GM18498 (cell line): ENCODE data around the gene CDC42EP3.

Source experiments
- ATAC-seq: cut with Tn5 transposase; IDR thresholded peaks from one replicate; pipeline ENCODE4 v1.9.1; 2021; ENCODE audit warnings: mild to moderate bottlenecking, moderate library complexity; ENCODE audit not compliant: unreplicated experiment

The CDC42EP3 gene

DNA sequence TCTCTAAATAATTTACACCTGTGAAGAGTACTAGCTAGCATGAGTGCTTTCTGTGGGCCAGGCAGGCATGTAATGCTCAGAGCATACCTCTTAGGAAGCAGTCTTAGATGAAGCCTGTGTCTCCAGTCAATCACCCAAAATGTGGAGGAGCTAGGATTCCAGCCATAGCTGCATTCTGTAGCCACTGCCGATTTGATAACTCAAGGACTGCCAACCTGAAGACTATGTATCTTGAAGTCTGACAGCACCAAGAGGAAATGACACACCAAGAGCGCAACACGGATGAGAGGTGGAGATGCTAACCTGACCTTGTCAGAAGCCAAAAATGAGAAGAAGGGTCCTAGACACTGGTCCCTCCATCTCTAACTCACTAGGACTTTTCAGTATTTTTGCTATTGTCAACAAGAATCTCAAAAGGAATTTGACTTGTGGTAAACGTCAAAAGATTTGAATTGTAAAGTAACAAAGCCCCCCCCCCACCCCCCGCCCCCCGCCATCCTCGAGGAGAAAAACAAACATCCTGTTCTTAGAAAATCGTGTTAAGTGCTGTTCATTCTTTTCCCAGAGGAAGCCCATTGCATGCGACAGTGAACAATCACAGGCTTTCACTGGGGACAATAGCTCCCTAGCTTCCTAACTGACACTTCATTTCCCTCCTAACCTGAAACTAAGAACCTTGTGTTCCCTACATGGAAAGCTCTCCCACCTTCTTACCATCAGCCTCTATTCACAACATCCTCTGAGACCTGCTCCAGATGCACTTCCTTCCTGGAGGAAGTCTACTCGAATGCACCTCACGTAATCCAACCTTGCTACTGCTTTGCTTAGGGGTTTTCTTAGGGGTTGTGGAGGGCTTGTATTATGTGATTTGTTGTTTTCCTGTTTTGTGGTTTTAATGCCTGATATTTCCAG lies 14.7 kb downstream of the CDC42EP3 start:
- no peak for ATAC-seq

DNA sequence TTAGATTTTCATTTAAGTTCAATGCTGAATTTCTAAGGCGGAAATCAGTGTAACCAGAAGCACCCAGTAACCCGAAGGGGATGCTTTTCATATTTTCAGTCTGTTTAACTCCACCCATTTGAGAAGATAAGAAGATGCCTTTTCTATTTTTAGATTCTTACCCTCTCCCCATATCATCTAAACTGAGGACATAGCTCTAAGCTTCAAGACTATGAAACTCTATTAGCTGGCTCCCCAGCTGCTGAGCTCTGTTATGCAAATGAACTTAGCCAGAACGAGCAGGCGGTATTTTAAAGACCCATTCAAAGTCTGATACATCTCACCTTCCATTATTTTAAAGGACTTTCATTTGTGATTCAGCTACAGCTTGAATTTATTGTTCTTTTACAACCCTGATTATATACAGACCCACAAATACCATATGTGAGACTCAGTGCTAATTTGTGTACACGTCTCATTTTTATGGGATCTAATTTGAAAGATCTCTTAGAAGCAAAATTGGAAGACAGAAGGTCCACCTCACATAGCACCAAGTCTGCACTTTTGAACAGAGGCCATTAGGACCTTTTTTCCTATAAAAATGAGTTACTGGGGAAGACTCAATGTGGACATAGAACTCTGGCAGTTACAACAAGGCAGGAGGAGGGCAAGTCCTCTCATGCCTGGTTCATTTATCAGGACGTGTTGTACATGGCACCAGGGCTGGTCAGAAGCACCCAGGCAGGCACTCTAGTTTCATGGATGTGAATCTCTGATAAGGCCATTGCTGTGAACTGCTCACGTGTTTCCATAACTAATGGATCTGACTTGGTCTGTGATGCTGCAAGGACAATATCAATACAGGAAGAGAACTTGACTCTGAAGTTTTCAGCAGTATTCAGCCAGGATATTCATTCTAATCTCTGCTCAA lies 16.3 kb downstream of the CDC42EP3 start:
- ATAC-seq: peak; percentile 80

DNA sequence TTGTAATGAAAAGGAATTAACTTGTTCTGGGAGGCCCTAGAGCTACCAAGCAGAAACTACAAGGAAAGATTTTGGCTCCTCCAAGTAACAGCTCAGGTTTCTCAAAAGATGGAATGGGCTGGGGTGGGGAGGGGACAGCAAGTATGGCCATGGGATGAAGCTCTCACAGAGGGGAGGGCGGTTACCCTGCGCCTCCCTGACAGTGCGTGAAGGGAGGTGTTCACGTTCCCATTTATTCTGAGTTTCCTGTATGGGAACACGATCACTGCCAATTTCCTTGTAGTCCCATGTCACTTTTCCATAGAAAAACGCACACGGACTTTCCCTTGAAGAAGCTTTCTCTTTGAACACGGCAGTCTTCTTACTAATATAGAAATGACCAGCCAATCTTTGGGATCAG lies 17.0 kb downstream of the CDC42EP3 start:
- ATAC-seq: no peak

DNA sequence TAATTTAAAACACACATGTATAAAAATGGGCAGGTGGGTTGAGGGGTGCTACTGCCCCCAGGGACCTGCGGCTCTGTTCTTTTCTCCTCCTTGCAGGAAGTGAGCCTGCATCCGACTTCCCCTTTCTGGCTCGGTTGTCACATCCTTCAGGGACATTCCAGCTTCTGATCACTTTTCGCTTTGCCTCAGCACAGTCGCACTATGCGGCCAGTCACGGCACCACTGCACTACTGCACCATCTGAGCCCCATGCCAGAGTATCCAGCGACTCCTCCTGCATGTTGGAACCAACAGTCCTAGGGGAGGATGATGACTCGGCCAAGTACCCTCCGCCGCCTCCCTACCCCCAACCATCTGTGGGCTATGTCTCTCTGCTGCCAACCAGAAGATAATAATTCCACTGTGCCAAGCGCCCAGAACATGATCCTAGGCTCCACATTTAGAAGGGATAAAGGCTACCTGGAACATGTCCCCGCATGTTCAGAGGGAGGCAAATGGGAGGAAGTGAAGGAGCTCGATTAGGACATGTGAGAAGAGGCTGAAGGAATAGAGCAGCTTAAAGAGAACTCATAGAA lies 17.6 kb downstream of the CDC42EP3 start:
- peak; percentile 38 for ATAC-seq

DNA sequence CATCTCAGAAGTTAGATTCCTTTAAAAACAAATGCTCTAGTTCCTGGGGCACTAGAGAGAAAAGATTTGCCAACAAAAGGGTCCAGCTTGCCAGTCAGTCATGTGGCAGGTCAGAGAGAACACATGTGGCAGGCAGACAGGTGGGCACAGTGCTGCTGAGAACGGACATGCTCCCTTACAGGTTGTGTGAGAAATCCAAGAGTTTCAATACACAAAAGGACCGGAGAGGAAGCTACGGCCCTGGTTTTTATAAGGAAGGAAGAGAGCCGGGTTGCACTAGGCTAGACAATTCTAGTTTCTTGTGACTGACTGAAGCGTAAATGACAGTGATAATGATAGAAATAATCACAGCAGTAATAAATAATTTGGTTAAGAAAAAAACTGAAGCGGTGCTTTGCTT lies 18.3 kb downstream of the CDC42EP3 start:
- ATAC-seq: no peak

DNA sequence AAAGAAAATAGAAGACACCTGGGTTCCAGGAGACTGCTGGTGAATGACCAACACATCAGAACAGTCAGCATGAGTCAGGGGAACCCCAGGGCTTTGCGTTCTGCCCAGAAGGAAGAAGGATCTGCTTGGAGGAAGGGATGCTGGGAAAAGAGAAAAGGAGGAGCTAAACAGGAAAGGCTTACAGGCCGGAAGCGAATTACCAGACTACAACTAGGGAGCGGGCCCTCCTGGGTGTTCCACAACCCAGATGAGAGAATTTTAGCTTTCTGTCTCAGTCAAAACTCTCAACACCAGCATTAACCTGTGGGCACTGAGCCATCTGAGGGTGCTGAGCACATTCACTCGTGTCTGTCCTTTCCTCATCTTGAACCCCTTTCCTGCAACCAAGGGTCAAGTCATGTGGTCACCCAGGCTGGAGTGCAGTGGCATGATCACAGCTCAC lies 19.2 kb downstream of the CDC42EP3 start:
- ATAC-seq: no peak

DNA sequence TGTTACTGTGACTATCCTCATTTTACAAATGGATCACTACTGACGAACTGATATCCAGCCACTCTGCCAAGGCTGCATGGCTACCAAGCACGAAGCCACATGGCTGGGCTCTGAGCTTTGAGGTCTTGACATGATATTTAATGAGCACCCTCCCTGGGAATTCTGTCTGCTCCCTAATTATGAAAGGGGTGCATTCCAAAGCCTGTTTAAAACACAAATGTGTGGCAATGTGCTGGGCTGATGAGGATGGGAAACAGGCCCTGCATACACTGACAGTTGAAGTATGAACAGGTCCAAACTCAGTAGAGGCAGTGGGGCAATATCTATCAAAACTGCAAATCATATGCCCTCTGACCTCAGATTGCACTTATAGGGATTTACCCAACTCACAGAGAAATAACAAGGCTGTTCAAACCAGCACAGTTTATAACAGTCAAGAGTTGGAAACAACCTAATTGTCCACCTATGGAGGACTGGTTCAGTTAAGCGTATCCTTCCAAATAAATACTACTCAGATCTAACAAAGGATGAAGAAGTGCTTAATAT lies 20.8 kb downstream of the CDC42EP3 start:
- no peak for ATAC-seq

DNA sequence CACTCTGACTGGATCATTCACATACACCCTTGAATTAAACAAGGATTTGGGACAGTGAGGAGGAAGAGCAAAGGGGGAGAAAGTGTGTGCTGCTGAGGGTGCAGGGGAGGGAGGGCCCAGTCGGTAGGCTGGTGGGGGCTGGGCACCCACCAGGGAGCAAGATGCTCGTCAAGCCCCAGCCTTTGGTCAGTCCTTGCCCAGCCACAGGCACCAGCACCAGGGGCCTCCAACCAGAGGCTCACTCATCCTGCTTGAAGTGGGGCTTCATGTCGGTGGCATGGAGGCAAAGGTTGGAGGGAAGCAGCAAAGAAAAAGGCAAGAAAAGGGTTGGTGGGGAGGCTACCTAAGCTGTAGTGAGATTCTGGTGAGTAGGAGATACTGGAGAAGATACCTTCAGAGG lies 21.9 kb downstream of the CDC42EP3 start:
- no peak for ATAC-seq

DNA sequence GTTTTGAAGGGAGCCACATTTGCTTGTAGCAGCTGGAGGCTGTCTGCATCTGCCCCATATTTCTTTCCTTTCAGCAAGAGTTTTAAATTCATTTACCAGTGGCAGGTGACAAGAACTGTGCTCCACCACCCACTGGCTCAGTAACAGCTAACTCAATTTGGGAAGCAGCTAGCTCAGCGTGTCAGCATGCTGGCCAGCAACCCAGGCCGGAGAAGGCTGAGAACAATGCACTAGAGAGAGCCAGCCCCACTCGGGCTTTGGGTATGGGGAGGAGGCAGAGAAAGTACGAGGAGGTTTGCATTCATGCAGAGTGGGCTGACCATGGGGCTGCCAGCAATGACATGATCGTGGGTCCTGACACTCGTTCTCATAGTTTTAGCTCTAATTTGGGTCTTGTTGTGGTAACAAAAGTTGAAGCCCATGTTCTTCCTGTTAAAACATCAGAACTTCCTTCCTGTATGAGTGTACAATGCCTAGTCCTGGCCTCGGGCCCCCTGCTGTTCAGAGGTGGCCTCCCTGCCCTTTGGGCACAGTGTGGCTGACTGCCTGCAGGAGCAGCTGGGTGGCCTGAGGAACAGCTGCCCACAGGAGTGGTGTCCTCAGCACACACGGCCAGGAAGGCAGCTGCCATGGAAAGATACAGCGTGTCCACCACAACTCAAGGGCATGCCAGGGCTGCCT lies 23.0 kb downstream of the CDC42EP3 start:
- no peak for ATAC-seq

DNA sequence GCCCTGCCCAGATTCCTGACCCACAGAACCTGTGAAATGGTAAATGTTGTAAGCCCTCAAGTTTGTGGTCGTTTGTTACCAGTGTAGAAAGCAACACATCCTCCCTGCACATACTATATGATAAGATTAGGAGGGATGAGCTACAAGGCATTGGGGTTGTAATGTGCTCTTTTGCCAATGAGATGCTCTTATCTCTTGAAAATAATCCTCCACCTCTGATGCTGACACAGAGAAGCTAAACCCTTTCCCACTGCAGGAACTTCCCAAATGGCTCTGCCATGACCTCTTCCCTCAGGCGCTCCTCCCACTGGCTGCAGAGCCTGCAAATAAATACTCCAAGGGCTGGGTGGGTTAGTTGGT lies 23.5 kb downstream of the CDC42EP3 start:
- no peak for ATAC-seq

DNA sequence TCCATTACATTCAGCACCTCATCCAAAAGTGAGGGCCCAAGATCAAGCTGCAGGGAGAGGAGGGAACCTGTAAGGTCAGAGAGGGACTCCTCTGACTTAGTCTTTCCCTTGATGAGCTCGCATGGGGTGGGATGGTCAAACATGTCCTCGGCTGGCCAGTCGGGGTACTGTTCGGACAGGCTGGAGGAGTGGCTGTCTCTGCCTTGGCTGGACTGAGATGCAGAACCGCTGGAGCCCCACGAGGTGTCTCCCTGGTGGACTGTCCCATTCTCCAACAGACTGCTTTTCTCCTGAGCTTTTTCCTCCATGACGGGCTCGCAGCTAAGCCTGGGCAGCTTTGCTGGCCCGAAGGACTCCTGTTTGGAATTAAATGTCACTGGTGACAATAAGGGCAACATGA lies 25.6 kb downstream of the CDC42EP3 start:
- no peak for ATAC-seq

DNA sequence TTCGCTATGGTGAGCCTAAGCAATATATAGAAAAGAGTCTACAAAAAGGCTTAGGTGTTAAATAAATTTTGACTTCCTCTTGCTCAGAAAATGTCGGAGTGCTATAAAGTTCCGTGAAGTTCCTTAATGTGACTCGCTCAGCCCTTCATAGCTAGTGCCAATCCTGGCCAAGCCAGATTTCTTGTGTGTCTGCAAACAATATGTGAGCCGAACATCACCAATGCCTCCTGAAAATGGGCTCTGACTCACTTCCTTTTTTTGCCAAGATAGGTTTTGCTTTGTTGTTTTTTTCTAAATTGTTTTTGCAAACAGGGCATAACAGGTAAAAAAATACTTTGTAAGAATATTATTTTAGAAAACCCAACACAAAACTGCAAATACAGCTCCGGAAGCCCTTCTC lies 26.1 kb downstream of the CDC42EP3 start:
- ATAC-seq: no peak

DNA sequence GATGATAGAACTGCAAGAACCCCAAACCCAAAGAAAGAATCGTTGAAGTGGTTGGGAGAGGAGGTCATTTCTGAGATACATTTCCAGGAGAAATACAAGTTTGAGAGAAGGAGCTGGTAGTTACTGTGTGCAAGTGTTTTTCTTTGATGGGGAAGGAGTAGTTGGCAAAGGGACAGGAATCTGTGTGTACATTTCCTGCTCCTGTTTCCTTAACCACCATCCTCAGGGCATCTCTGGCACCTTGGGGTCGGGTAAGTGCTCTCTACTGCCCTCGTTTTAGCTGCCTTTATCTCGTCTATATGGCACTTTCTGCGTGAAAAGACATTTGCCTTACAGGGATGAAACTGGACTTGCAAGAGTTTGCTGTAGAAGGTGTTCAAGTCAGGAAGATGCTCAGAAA lies 27.3 kb downstream of the CDC42EP3 start:
- no peak for ATAC-seq

DNA sequence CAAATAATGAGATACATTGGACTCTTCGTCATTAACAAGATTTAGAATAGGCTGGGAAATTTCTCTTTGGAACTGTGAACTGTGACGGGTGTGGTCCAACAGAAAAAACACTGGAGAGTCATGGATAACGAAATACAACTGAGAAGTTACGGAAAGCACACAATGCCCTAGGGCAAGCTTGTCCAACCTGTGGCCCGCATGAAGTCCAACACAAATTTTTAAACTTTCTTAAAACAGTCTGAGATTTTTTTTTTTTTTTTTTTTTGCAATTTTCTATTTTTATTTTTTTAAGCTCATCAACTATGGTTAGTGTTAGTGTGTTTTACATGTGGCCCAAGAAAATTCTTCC lies 27.7 kb downstream of the CDC42EP3 start:
- no peak for ATAC-seq

DNA sequence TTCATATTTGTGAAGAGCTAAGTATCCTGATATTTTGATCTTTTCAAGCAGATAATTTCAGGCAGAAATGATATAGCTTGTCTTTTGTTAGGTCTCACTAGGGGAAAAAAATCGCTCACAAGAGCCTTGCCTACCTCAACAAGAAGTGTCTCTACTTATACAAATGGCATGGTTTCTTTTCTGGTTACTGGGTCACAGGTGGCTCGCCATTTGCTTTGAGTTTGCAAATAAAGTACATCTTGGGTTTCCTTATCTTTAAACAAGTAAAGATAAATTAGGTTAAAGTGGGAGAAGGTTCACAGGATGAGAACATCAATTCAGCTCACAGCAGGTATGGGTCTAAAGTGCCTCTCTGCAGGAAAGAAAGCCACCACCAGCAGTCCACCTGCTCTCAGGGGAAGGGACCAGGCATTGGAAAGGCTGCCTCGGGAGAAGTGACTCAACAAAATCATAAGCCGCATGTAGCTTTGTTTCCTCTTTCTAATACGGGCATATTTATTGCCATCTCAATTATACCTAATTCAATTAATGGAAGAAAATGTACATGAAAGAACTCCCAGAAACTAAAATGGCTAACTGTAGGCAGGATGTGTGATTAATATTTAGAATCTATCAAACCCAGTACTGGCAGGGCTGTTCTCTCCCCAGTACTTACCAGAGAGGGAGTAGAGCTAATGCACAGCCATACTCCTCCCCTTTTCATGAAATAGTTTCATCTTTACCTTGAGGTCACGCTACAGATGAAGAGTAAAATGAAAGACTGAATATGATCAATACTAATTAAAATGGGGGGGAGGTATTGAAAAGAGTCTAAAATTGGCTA lies 28.3 kb downstream of the CDC42EP3 start:
- ATAC-seq: no peak

DNA sequence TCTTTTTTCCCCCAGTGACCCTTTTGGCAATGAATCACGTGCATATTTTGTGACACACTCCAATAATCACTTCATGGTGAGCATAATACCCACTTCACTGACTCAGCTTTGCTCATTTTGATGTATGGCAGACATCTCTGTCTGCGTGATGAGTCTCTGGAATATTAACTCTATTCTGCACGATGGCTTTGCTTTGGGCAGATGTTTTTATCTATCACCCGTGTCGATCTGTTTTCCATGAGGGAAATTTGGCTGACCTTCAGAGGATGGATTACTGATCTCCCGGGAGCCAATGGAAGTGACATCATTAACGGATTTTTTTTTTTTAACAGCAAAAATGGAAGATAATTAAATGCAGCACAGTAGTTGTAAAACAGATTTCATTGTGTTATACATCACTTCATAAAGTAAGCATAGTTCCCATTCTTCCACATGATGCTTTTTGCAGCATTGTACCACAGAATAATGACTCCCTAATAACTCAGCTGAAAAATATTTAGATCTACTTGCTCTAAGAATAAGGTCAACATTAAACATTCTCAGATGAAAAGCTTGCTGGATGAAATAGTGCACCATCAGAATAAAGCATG lies 29.8 kb downstream of the CDC42EP3 start:
- ATAC-seq: no peak

DNA sequence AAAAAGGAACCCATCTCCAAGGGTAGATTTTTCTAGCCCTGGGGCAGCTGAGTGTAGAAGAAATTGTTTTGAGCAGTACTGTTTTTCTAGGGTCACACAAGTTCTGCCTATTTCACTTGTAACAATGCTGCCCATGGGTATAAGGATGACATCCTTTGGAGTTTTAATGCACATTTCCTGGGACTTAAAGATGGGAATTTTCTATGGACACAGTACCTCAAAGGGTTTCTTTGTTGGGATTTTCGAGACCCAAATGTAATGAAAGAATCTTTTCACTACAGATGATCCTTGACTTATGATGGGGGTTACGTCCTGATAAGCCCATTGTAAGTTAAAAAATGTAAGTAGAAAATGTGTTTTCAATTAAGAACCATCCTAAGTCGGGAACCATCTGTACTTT lies 31.8 kb downstream of the CDC42EP3 start:
- ATAC-seq: no peak

DNA sequence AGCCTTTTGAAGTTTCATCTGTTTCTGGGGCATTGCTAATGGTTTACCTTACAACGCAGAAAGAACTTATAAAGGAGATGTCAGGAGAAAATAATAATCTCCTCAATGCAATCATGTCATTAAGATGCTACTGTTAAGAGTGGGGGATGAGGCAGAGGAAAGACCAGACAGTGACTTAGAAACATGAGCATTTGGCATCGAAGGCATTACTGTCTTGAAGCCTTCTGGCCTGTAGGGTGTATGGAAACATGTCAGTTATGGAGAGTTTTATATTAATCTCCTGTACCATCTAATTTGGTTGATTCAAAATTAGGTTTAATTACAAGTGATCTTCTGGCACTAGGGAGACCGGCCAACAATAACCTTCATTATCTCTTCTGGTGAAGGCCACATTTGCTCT lies 32.5 kb downstream of the CDC42EP3 start:
- no peak for ATAC-seq

DNA sequence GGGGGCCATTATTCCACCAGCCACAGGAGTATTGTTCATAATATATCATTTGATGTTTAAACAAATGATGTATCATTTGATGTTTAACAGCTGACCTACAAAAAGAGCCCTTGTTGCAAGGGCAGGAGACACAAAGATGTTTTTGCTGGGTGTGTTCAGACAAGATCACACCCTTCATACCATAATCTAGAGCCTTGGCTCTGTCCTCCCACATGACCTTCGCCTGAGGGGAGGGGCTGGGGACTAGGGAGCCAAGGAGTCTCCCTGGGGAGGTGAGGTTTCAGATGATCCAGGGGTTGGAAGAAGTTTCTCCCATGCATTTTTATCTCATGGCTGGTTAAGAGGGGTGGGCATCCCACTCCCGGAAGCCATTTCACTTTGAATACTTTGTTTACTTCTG lies 33.5 kb downstream of the CDC42EP3 start:
- no peak for ATAC-seq
